Gastroesophageal sphincter (tissue), 3 donors: ENCODE measurements around the gene LSM7.

ENCODE experiments used
- CTCF ChIP-seq, 4 experiments: fragments of 200-600 bp in 2 of 4; fragments of 450-650 bp in 2 of 4; sonication (generic) in 1 of 4; IDR thresholded peaks; one replicate each; pipeline ENCODE4 v1.5.1; 2017 to 2019; ENCODE audit warnings: antibody characterized with exemption in 4 of 4, mild to moderate bottlenecking in 2 of 4, moderate library complexity in 2 of 4
- POLR2A ChIP-seq, 2 donors: fragments of 450-650 bp; IDR thresholded peaks; one replicate each; pipeline ENCODE4 v1.6.1; 2017; ENCODE audit warnings: antibody characterized with exemption in 2 of 2, mild to moderate bottlenecking in 2 of 2, moderate library complexity in 1 of 2
- POLR2AphosphoS5 ChIP-seq: sonication (generic); formaldehyde crosslinking; IDR thresholded peaks from one replicate; pipeline ENCODE4 v1.6.1; 2017; ENCODE audit warnings: antibody characterized with exemption

- TF ChIP-seq CTCF (IDR thresholded peaks at IDR 0.05): no peak
- TF ChIP-seq POLR2A (IDR thresholded peaks at IDR 0.05): no peak
- TF ChIP-seq POLR2AphosphoS5: no peak
Measured at GRCh38 chr19:2280633-2281264, 47.6 kb downstream of the LSM7 start.
